ENCODE measurements around the gene B3GALT4. TPM values are rescaled to one million over a fixed set of nuclear protein-coding genes. Genes with fewer than 3 reads are reported as not detected.
A peak's percentile ranks its signal among the peaks of the same experiment; 100 is the strongest.

B3GALT4 gene
- total RNA-seq, 1 experiment from 2014 or later: 14.1 TPM

GRCh38 chr6:33289784-33290315 lies 12.9 kb downstream of the B3GALT4 start:
- DNase-seq (ENCODE audit: low spot score): no peak

DNA sequence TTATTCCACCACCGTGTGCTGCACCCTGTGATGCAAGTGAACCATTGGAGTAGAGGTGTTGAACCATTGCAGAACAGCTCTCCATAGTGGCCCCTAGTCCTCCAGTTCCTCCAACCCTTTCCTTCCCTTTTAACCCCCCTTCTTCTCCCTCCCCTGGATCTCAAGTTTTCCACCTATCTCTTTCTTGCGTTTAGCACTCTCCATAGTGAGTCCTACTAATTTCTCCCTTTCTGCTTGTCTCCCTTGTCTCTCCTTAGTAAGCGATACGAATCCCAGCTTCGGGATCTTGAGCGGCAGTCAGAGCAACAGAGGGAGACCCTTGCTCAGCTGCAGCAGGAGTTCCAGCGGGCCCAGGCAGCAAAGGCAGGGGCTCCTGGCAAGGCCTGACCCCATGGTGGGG lies 13.5 kb downstream of the B3GALT4 start:
- DNase-seq (ENCODE audit: low spot score): no peak

DNA sequence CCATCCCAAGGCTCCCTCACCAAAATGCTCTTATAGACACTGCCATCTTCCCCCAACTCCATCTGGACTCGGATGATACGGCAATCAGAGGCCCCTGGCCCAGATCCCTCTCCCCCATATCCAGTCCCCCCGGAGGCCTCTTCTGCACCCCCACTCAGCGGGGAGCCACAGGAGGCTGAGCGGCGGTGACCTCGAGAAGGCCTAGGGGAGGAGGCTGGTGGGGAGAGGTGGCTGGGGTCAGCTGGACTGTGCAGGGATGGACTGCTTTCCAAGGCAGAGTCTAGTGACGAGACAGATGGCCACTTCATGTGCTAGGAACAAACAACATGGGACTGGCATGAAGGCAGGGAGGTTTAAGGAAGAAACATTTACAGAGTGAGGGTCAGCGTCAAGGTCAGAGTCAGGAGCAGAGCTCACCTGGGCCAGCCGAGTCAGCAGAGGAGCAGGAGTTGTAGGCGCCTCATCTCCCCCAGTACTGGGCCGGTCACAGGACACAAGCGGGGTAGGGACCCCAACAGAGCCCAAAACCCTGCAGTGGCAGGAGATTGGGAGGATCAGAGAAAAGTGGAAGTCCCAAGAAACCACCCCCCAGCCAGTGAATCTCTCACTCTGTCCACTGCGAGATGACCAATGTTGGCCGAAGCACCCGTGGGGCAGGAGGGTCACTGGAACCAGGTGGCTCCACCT lies 16.2 kb downstream of the B3GALT4 start:
- no peak for DNase-seq (ENCODE audit: low spot score)

DNA sequence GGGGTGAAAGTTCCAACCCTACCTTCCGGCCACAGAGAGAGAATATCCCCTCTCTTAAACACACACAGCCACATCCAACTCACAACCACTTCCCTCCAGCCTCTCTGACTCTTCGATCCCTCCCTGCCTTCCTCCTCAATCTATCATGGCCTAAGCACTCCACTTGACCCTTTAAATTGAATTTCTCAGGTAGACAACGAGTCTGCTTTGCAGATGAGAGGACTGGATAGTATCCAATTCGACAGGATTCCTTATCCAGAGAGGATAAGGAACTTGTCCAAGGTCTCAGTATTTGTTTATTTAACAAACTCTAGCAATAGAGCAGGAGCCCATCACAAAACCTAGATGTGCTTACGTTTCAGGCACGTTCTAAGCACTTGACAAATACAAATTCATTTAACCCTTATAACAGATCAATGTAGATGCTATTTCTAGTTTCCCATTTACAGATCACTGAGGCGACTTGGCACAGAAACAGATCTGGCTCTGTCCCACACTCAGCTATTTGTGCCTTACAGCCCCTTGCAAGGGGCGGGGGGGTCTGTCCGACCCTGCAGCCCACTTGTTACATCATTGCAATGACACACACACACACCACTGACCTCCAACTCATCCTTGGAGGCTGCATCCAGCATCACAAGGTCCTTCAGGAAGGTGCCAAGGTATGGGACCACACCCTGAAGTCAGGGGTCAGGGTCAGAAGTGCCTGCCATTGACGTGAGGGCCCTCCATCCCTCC lies 17.3 kb downstream of the B3GALT4 start:
- no peak for DNase-seq (ENCODE audit: low spot score)

DNA sequence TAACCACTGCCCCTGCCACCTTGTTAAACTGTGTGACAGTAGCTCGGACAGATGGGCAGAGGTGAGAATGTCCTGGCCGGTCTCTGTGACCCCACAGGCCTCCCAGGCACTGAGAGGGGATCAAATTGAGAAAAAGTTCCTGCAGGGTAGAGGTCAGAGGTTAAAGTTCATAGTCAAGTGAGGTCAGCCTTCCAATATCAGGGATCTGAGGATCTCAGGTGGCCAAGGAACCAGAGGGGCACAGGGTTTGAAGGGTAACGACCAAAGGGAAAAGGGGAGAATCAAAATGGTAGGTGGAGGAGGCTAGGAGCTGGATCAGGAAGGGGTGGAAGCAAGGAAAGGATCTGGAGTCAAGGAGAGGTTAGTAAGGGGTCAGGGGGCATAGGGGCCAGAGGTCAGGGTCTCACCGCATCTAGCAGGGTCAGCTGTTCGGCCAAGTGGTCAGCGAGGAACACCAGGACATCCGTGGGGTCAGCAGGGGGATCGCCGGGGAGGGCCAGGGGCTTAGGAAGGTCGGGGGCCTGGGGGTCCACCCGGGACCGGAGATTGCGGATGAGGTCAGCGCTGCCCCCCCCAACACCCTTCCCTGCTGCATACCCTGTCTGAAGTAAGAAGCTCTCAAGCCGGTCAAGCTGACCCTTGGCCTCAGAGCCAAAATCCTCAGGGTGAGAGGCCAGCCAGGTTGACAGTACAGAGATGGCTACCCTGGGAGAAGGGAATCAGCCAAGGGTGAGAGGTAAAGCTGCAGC lies 18.9 kb downstream of the B3GALT4 start:
- no peak for DNase-seq (ENCODE audit: low spot score)

- no peak for DNase-seq (ENCODE audit: low spot score)
Measured at GRCh38 chr6:33296797-33297405, 20.0 kb downstream of the B3GALT4 start.

DNA sequence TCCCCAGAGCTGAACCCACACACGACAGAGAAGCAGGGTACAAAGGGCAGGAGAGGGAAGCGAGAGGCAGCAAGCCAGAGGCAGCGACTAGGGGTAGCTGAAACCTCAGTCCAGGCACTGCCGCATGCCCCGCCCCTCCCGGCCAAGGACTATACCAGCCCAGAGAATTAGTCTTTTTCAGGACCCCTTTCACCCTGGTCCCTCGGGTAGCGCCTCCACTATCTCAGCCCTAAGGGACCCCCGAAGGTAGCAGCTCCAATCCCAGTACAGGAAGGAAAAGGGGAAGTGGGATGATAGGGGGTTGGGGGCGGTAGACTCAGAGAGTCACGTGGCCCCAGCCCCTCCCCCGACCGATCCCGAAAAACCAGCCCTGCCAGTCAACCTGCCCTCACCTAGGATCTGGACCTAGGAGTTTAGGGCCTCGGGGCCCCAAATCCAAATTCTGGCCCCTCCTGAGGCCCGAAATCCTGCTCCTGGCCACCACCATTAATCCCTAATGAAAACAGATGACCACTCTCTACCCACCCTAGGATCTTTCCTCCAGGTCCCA lies 20.6 kb downstream of the B3GALT4 start:
- DNase-seq (ENCODE audit: low spot score): peak; percentile 85

GRCh38 chr6:33297956-33298772 lies 21.2 kb downstream of the B3GALT4 start:
- peak; percentile 85 for DNase-seq (ENCODE audit: low spot score)

- no peak for DNase-seq (ENCODE audit: low spot score)
Measured at GRCh38 chr6:33298773-33299236, 21.9 kb downstream of the B3GALT4 start, which contains the start of gene RGL2. RGL2 (minus strand) TSS chr6:33298942; CDS start chr6:33298610, 332 bp downstream.

DNA sequence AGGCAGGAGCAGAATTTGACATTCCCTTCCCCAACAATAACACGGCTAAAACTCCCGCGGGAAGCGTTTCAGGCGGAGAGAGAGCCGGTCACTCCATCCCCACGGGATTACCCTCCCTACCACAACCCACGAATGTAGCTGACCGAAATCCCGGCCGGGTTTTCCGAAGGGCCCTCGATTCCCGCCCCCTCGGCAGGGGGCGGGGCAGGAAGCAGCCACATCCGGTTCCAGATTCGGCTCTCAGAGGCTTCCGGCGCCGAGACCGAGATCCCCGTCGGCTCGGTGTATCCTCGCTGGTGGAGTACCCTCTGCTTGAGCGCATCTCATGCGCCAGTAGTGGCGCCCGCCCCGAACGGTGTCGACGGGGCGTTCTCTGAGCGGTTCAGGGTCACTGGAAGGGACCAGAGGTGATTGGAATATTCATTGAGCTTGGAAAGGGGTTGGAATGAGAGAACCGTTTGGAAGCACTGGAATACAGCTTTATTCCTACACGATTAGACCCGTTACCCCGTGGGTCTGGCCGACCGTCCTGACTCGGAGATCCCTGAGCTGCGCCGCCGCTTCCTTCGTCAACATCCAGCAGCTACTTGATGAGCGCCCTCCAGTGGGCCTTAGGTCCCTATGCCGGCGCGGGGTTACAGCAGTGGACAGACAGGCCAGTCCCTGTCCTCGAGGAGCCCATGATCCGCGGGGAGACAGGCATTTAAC lies 22.5 kb downstream of the B3GALT4 start:
- peak; percentile 95 for DNase-seq (ENCODE audit: low spot score)

GRCh38 chr6:33301877-33302276 lies 25.0 kb downstream of the B3GALT4 start:
- DNase-seq (ENCODE audit: low spot score): no peak

GRCh38 chr6:33304216-33304615 lies 27.3 kb downstream of the B3GALT4 start:
- no peak for DNase-seq (ENCODE audit: low spot score)

GRCh38 chr6:33305052-33305451 lies 28.1 kb downstream of the B3GALT4 start:
- DNase-seq (ENCODE audit: low spot score): no peak

DNA sequence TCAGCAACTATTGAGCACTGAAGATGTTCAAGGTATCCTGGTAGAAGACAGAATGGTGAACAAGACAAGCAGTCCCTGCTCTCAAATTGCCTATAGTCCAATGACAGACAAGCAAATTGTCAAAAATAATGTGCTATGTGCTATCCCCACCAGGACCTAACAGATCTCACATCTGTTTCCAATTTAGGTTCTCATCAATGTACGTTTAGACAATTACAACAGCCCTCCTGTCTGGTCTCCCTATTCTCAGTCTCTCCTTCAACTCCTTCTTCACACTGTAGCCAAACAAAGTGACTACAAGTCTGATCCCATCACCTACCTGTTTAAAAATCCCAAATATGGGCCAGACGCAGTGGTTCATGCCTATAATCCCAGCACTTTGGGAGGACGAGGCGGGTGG lies 29.4 kb downstream of the B3GALT4 start:
- no peak for DNase-seq (ENCODE audit: low spot score)

GRCh38 chr6:33312361-33313104 lies 35.6 kb downstream of the B3GALT4 start:
- peak; percentile 78 for DNase-seq (ENCODE audit: low spot score)

- peak; percentile 42 for DNase-seq (ENCODE audit: low spot score)
Measured at GRCh38 chr6:33313105-33313708, 36.3 kb downstream of the B3GALT4 start.

- DNase-seq (ENCODE audit: low spot score): peak; percentile 72
Measured at GRCh38 chr6:33313709-33314514, 37.0 kb downstream of the B3GALT4 start, which contains the start of gene TAPBP. TAPBP (minus strand) TSS chr6:33314078; CDS start chr6:33314041, 37 bp downstream.
